HEK293 (cell line): ENCODE data around the gene KNG1.
A peak's percentile ranks its signal among the peaks of the same experiment; 100 is the strongest.

Source experiments
- CTCF ChIA-PET: fragments of 350-600 bp; formaldehyde crosslinking; extraction: SDS; loops from one replicate; lab custom pipeline; 2021; ENCODE audit warnings: antibody characterized with exemption; lab: Yijun Ruan, JAX
- POLR2A ChIA-PET: fragments of 300-600 bp; formaldehyde crosslinking; extraction: SDS; loops from one replicate; lab custom pipeline; 2020; ENCODE audit warnings: antibody characterized with exemption, inconsistent platforms; lab: Yijun Ruan, JAX
- H3K27ac ChIP-seq: fragments of 200-500 bp; sonication (Bioruptor generic); 2 replicates; pipeline ENCODE4 v1.5.1; 2014; ENCODE audit warnings: low read depth, low read length, control low read depth, inconsistent platforms; ENCODE audit errors: extremely low read depth
- H3K36me3 ChIP-seq, 2 experiments: fragments of 200-500 bp in 1 of 2; sonication (Bioruptor generic) in 1 of 2; 1 replicate in 1 of 2; 2 replicates in 1 of 2; pipeline ENCODE4 v1.5.1; 2014 to 2017; ENCODE audit warnings: inconsistent platforms in 2 of 2, low read length in 2 of 2; ENCODE audit not compliant: control insufficient read depth in 2 of 2, insufficient read depth in 1 of 2
- H3K4me1 ChIP-seq: fragments of 200-500 bp; sonication (Bioruptor generic); 2 replicates; pipeline ENCODE4 v1.5.1; 2014; ENCODE audit warnings: mild to moderate bottlenecking, low read length, inconsistent platforms; ENCODE audit not compliant: control insufficient read depth, insufficient read depth
- H3K4me3 ChIP-seq: 2 replicates; pipeline ENCODE4 v1.5.1; 2011; ENCODE audit warnings: low read depth, mild to moderate bottlenecking, control low read depth, low read length, moderate library complexity
- H3K9me3 ChIP-seq: fragments of 200-500 bp; sonication (Bioruptor generic); 2 replicates; pipeline ENCODE4 v1.5.1; 2014; ENCODE audit warnings: low read depth, low read length, inconsistent platforms; ENCODE audit not compliant: control insufficient read depth, insufficient read depth
- HOXC10 ChIP-seq: sonication (generic); formaldehyde crosslinking; IDR thresholded peaks from 2 replicates; pipeline ENCODE4 v1.8.1; 2023; ENCODE audit warnings: mild to moderate bottlenecking, missing genetic modification reagents
- PRDM1 ChIP-seq: fragments of 450-650 bp; formaldehyde crosslinking; IDR thresholded peaks from 2 replicates; pipeline ENCODE4; 2016; ENCODE audit warnings: missing biosample characterization, missing genetic modification characterization
- SCRT1 ChIP-seq: fragments of 450-650 bp; formaldehyde crosslinking; IDR thresholded peaks from 2 replicates; pipeline ENCODE4 v1.5.1; 2016; ENCODE audit warnings: missing biosample characterization, missing genetic modification characterization, borderline replicate concordance
- ZNF274 ChIP-seq, 2 experiments: fragments of 200-500 bp in 1 of 2; fragments of 450-650 bp in 1 of 2; sonication (Bioruptor generic) in 1 of 2; formaldehyde crosslinking in 1 of 2; IDR thresholded peaks; 2 replicates each; pipeline versions ENCODE4 v1.5.1 to v1.6.1; 2014 to 2016; ENCODE audit warnings: borderline replicate concordance in 1 of 2, inconsistent platforms in 1 of 2, low read length in 1 of 2, missing biosample characterization in 1 of 2, missing genetic modification characterization in 1 of 2
- ZNF37A ChIP-seq: fragments of 450-650 bp; IDR thresholded peaks from 2 replicates; pipeline ENCODE4 v1.5.1; 2018; ENCODE audit warnings: missing biosample characterization, missing genetic modification characterization
- ZNF843 ChIP-seq: fragments of 450-650 bp; formaldehyde crosslinking; IDR thresholded peaks from 2 replicates; pipeline ENCODE4 v1.5.1; 2016; ENCODE audit warnings: missing biosample characterization, missing genetic modification characterization
- TF ChIP-seq, protein P1 (sequence below): fragments of 450-650 bp; formaldehyde crosslinking; conservative IDR thresholded peaks from 2 replicates; pipeline ENCODE4 v1.5.1; 2016; ENCODE audit warnings: low read depth, missing biosample characterization, missing genetic modification characterization
- TF ChIP-seq, protein P2 (sequence below): fragments of 450-650 bp; formaldehyde crosslinking; IDR thresholded peaks from 2 replicates; pipeline ENCODE4 v1.5.1; 2016; ENCODE audit warnings: missing biosample characterization, missing genetic modification characterization, low read depth
- TF ChIP-seq, protein P3 (sequence below): fragments of 450-650 bp; formaldehyde crosslinking; IDR thresholded peaks from 2 replicates; pipeline ENCODE4 v1.5.1; 2016; ENCODE audit warnings: missing biosample characterization, missing genetic modification characterization
- TF ChIP-seq, protein P4 (sequence below): fragments of 450-650 bp; formaldehyde crosslinking; IDR thresholded peaks from 2 replicates; pipeline ENCODE4 v1.5.1; 2016; ENCODE audit warnings: missing biosample characterization, missing genetic modification characterization

Gene KNG1

DNA sequence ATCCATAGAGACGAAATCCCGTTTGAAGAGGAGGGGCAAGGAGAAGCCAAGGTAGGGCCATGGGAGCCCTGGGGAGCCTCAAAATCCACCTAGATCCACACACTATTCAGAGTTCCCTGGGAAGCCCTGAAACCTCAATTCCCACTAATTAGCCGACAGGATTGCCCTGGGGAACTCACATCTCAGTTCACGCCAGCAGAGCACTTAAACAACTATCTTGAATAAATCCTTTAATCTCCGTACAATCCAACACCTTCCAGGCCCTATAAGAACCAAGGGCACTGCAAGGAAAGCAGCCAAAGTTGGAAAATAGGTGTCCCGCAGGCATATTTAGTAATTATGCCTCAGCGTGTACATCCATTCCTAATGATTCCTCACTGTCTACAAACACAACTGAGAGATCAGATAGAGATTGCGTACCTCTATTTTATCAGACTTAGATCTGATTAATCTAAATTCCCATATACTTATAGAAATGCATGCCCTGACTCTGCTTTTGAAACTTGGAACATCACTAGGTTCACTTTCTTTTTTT, 40.6 kb downstream of the KNG1 start (continued):
- TF ChIP-seq SCRT1 (tag by site-specific recombination) = no peak
- TF ChIP-seq, protein P1, sequence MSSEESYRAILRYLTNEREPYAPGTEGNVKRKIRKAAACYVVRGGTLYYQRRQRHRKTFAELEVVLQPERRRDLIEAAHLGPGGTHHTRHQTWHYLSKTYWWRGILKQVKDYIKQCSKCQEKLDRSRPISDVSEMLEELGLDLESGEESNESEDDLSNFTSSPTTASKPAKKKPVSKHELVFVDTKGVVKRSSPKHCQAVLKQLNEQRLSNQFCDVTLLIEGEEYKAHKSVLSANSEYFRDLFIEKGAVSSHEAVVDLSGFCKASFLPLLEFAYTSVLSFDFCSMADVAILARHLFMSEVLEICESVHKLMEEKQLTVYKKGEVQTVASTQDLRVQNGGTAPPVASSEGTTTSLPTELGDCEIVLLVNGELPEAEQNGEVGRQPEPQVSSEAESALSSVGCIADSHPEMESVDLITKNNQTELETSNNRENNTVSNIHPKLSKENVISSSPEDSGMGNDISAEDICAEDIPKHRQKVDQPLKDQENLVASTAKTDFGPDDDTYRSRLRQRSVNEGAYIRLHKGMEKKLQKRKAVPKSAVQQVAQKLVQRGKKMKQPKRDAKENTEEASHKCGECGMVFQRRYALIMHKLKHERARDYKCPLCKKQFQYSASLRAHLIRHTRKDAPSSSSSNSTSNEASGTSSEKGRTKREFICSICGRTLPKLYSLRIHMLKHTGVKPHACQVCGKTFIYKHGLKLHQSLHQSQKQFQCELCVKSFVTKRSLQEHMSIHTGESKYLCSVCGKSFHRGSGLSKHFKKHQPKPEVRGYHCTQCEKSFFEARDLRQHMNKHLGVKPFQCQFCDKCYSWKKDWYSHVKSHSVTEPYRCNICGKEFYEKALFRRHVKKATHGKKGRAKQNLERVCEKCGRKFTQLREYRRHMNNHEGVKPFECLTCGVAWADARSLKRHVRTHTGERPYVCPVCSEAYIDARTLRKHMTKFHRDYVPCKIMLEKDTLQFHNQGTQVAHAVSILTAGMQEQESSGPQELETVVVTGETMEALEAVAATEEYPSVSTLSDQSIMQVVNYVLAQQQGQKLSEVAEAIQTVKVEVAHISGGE (tag by site-specific recombination) = no peak

DNA sequence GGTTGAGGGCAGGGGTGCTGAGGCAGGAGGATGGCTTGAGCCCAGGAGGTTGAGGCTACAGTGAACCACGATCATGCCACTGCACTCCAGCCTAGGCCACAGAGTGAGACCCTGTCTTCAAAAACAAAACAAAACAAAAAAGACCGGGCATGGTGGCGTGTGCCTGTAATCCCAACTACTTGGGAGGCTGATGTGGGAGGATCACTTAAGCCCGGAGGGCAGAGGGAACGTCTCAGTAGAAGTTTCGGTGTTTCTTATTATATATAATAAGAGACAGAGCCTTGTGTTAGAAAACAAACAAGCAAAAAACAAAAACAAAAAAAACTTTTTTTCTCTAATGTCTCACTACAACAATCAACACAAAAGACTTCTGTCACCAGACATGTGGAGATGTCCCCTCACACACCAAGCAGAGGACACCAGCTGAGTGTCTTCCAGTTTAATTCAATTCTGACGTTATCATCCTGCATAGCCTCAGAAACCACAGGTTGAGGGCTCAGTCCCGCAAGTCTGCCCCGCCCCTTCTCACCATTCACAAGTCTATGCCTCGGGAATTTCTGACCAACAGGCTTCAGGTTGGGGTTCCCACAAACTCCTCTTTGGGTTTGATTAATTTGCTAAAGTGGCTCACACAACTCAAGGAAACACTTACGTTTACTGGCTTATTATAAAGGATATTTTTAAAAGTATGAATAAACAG, 42.2 kb downstream of the KNG1 start:
- POLR2A ChIA-PET = no interaction called here

DNA sequence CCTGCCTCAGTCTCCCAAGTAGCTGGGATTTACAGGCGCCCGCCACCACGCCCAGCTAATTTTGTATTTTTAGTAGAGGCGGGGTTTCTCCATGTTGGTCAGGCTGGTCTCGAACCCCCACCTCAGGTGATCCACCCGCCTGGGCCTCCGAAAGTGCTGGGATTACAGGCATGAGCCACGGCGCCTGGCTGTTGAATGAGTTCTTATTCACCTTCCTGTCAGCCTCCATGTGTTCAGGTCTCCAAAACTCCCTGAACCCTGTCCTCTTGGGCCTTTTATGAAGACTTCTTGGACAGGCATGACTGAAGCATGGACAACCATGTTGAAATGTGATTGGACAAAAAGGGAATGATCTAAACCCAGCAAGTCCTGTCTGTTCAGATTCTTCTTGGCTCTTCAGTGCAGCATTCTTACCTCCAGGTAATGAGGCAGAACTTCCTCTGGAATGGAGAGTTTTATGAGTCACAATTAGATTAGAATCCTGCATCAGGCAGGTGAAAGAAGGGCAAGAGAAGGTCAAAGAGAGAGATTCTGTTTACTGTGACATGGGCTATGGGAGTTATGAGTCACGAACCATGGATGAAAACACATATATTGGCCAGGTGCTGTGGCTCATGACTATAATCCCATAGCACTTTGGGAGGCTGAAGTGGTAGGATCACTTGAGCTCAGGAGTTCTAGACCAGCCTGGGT, 43.1 kb downstream of the KNG1 start:
- POLR2A ChIA-PET = interaction anchor here (0.7 kb wide), 1 partner anchor 13 kb away, joined by 4 read pairs; no protein-coding TSS in a partner anchor
- no peaks in the 10 kb centered on the region for H3K4me1 ChIP-seq
- peak; percentile 90 for TF ChIP-seq PRDM1
- TF ChIP-seq, protein P2, sequence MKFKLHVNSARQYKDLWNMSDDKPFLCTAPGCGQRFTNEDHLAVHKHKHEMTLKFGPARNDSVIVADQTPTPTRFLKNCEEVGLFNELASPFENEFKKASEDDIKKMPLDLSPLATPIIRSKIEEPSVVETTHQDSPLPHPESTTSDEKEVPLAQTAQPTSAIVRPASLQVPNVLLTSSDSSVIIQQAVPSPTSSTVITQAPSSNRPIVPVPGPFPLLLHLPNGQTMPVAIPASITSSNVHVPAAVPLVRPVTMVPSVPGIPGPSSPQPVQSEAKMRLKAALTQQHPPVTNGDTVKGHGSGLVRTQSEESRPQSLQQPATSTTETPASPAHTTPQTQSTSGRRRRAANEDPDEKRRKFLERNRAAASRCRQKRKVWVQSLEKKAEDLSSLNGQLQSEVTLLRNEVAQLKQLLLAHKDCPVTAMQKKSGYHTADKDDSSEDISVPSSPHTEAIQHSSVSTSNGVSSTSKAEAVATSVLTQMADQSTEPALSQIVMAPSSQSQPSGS = no peak
- TF ChIP-seq, all 188 proteins: peak for 1
- Histone ChIP-seq H3K36me3 (no peaks in the 10 kb centered on the region), H3K4me3 (no peak overlapping the region), H3K27ac (no peak overlapping the region), H3K9me3 (no peaks in the 10 kb centered on the region)
- CTCF ChIA-PET = no interaction called here

More for the DNA sequence above, 42.2 kb downstream of the KNG1 start:
- TF ChIP-seq, protein P3, sequence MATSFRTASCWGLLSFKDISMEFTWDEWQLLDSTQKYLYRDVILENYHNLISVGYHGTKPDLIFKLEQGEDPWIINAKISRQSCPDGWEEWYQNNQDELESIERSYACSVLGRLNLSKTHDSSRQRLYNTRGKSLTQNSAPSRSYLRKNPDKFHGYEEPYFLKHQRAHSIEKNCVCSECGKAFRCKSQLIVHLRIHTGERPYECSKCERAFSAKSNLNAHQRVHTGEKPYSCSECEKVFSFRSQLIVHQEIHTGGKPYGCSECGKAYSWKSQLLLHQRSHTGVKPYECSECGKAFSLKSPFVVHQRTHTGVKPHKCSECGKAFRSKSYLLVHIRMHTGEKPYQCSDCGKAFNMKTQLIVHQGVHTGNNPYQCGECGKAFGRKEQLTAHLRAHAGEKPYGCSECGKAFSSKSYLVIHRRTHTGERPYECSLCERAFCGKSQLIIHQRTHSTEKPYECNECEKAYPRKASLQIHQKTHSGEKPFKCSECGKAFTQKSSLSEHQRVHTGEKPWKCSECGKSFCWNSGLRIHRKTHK (tag by site-specific recombination) = no peak
- TF ChIP-seq, protein P4, sequence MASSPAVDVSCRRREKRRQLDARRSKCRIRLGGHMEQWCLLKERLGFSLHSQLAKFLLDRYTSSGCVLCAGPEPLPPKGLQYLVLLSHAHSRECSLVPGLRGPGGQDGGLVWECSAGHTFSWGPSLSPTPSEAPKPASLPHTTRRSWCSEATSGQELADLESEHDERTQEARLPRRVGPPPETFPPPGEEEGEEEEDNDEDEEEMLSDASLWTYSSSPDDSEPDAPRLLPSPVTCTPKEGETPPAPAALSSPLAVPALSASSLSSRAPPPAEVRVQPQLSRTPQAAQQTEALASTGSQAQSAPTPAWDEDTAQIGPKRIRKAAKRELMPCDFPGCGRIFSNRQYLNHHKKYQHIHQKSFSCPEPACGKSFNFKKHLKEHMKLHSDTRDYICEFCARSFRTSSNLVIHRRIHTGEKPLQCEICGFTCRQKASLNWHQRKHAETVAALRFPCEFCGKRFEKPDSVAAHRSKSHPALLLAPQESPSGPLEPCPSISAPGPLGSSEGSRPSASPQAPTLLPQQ (tag by site-specific recombination) = no peak
- TF ChIP-seq ZNF37A (tag by site-specific recombination) (no peak), ZNF843 (tag by site-specific recombination) (no peak), ZNF274 (IDR thresholded peaks at IDR 0.05; ENCODE audit: low read length) (no peak), ZNF274 (tag by site-specific recombination; IDR thresholded peaks at IDR 0.05; ENCODE audit: borderline replicate concordance) (no peak), HOXC10 (no peak)
- no peaks in the 10 kb centered on the region for H3K9me3 ChIP-seq
- no peaks in the 10 kb centered on the region for H3K4me1 ChIP-seq
- CTCF ChIA-PET = no interaction called here
- H3K4me3 ChIP-seq = no peak overlapping the region
- H3K27ac ChIP-seq = no peak overlapping the region
- H3K36me3 ChIP-seq = no peaks in the 10 kb centered on the region
